K562 (cell line): ENCODE results near the gene GBP7. TPM values are rescaled to one million over a fixed set of nuclear protein-coding genes. Genes with fewer than 3 reads are reported as not detected.
A peak's percentile ranks its signal among the peaks of the same experiment; 100 is the strongest.

Experiments used
- CTCF ChIP-seq, 3 experiments: IDR thresholded peaks in 2 of 3; conservative IDR thresholded peaks in 1 of 3; 2 replicates each; pipeline ENCODE4 v1.5.1; 2011 to 2012; ENCODE audit warnings: low read length in 3 of 3, mild to moderate bottlenecking in 3 of 3, control low read depth in 2 of 3, improper control_type of control experiment in 1 of 3, inconsistent platforms in 1 of 3, low read depth in 1 of 3, mixed read lengths in 1 of 3, moderate library complexity in 1 of 3; ENCODE audit not compliant: insufficient read depth in 2 of 3
- HMG20B ChIP-seq: fragments of 250-450 bp; sonication (Bioruptor Pico); IDR thresholded peaks from 2 replicates; pipeline ENCODE4 v1.5.0; 2021; ENCODE audit warnings: mild to moderate bottlenecking
- KLF1 ChIP-seq: fragments of 450-650 bp; IDR thresholded peaks from 2 replicates; pipeline ENCODE4 v1.6.1; 2016; ENCODE audit warnings: missing genetic modification characterization, missing compliant biosample characterization
- MEIS2 ChIP-seq: fragments of 450-650 bp; IDR thresholded peaks from 2 replicates; pipeline ENCODE4 v1.6.1; 2014; ENCODE audit warnings: mild to moderate bottlenecking; ENCODE audit not compliant: partially characterized antibody
- MYC ChIP-seq, 2 experiments: fragments of 250-450 bp in 1 of 2; sonication (Bioruptor Pico) in 1 of 2; IDR thresholded peaks; 2 replicates each; pipeline versions ENCODE4 v1.5.1 to v1.6.1; 2012 to 2021; ENCODE audit warnings: low read depth in 2 of 2, borderline replicate concordance in 1 of 2, improper control_type of control experiment in 1 of 2, low read length in 1 of 2, mild to moderate bottlenecking in 1 of 2, moderate library complexity in 1 of 2
- NFYB ChIP-seq: IDR thresholded peaks from 2 replicates; pipeline ENCODE4 v1.6.1; 2011; ENCODE audit warnings: mild to moderate bottlenecking, moderate library complexity; ENCODE audit not compliant: insufficient read length; ENCODE audit errors: extremely low read depth
- POU5F1 ChIP-seq: fragments of 150-350 bp; IDR thresholded peaks from 2 replicates; pipeline ENCODE4 v1.6.1; 2014; ENCODE audit warnings: borderline replicate concordance, low read length, low read depth, mild to moderate bottlenecking; ENCODE audit not compliant: partially characterized antibody
- RBM25 ChIP-seq: fragments of 200-400 bp; formaldehyde crosslinking; IDR thresholded peaks from 2 replicates; pipeline ENCODE4 v1.6.1; 2018; ENCODE audit warnings: low read length, low read depth, moderate library complexity; ENCODE audit not compliant: severe bottlenecking
- TFAP4 ChIP-seq: sonication (generic); formaldehyde crosslinking; IDR thresholded peaks from 2 replicates; pipeline ENCODE4 v1.8.0; 2022; ENCODE audit warnings: missing genetic modification reagents, mild to moderate bottlenecking, moderate library complexity, borderline replicate concordance
- ZFP91 ChIP-seq: sonication (generic); formaldehyde crosslinking; IDR thresholded peaks from 2 replicates; pipeline ENCODE4 v1.8.0; 2022; ENCODE audit warnings: mild to moderate bottlenecking, missing genetic modification reagents
- ZNF436 ChIP-seq: fragments of 250-450, 450-650 bp; sonication (Bioruptor Pico); formaldehyde crosslinking; IDR thresholded peaks from 2 replicates; pipeline ENCODE4 v1.7.0; 2020; ENCODE audit warnings: mild to moderate bottlenecking
- ZNF57 ChIP-seq: fragments of 450-650 bp; formaldehyde crosslinking; IDR thresholded peaks from 2 replicates; pipeline ENCODE4 v1.4.0; 2020; ENCODE audit warnings: mild to moderate bottlenecking, moderate library complexity
- ZNF589 ChIP-seq: fragments of 200-800 bp; sonication (Bioruptor generic); IDR thresholded peaks from 2 replicates; pipeline ENCODE4 v1.6.1; 2016; ENCODE audit warnings: low read depth, missing genetic modification characterization, missing compliant biosample characterization
- polyA plus RNA-seq, 8 experiments: library from polyadenylated mRNA; depleted of rRNA in 4 of 8; stranded (reverse) in 5 of 8; unstranded in 3 of 8; fragments of >200 nt; fragmentation: Nextera tagmentation in 2 of 8; fragmentation: Illumina TruSeq in 1 of 8; extraction: Ambion mirVana in 2 of 8; extraction: Trizol in 1 of 8; gene quantifications; 2 replicates each; pipeline versions ENCODE4 v1.2.1 to v1.2.3, GENCODE V29; 2011 to 2014; ENCODE audit warnings: inconsistent platforms in 1 of 8, missing spikeins in 1 of 8
- total RNA-seq, 7 experiments: library from RNA; depleted of rRNA in 6 of 7; stranded (reverse); fragments of >200 nt in 6 of 7; fragmentation: Illumina TruSeq in 2 of 7; extraction: Trizol in 2 of 7; gene quantifications; 2 replicates each; pipeline versions ENCODE4 v1.2.1 to v1.2.3, GENCODE V29; 2011 to 2021; ENCODE audit warnings: low replicate concordance in 1 of 7

Gene GBP7
- total and polyA plus RNA-seq, 9 of the 15 experiments (the other 6 are each of a cell fraction or from before 2014, with no cell fraction given) = 0.03 TPM; not detected in 8

- TF ChIP-seq ZNF589 (CRISPR knock-in tag) (no peak), MEIS2 (peak; percentile 77), NFYB (no peak), MYC (IDR thresholded peaks at IDR 0.05; ENCODE audit: low read depth, low read length) (no peak), MYC (CRISPR knock-in tag; IDR thresholded peaks at IDR 0.05; ENCODE audit: borderline replicate concordance, low read depth) (no peak), ZFP91 (no peak), TFAP4 (CRISPR knock-in tag) (no peak), POU5F1 (no peak), RBM25 (no peak), CTCF (IDR thresholded peaks at IDR 0.05 in 2 of 3, conservative IDR thresholded peaks at IDR 0.05 in 1 of 3; ENCODE audit: insufficient read depth in 2 of 3, low read depth in 1 of 3, low read length in 3 of 3) (no peak), ZNF436 (CRISPR knock-in tag) (no peak), ZNF57 (CRISPR knock-in tag) (no peak), HMG20B (CRISPR knock-in tag) (no peak), KLF1 (tag) (no peak)
Observed at GRCh38 chr1:89125913-89126580, 49.8 kb downstream of the GBP7 start, which contains the start of gene GBP2 (continued).
